ENCODE data around the gene TAGAP.

The TAGAP gene

DNA sequence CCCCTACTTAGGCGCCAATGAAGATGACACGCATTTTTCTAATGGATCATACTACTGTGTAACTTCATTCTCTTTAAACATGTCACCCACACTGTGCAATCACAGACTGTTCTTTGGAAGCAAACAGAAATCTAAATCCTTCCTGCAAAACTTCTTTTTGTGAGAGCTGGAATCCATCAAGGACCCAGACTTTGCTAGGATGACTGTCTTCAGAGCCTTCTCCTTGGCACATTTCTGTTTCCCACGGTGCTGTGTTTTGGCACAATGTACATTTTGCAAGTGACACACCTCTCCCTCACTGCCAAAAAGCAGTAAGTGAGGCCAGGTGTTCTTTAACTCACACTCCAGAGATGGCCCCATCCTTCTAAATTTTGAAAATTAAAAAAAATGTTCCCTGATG, 21.7 kb upstream of the TAGAP start:
- ATAC-seq (ENCODE audit: low read depth), result no peak
- peaks cover 10% of the 10 kb centered on the region for H3K27me3 ChIP-seq (ENCODE audit: insufficient read depth, poor library complexity, severe bottlenecking)
- no peaks in the 10 kb centered on the region for H3K9me3 ChIP-seq (ENCODE audit: severe bottlenecking)
- TF ChIP-seq, protein P1, sequence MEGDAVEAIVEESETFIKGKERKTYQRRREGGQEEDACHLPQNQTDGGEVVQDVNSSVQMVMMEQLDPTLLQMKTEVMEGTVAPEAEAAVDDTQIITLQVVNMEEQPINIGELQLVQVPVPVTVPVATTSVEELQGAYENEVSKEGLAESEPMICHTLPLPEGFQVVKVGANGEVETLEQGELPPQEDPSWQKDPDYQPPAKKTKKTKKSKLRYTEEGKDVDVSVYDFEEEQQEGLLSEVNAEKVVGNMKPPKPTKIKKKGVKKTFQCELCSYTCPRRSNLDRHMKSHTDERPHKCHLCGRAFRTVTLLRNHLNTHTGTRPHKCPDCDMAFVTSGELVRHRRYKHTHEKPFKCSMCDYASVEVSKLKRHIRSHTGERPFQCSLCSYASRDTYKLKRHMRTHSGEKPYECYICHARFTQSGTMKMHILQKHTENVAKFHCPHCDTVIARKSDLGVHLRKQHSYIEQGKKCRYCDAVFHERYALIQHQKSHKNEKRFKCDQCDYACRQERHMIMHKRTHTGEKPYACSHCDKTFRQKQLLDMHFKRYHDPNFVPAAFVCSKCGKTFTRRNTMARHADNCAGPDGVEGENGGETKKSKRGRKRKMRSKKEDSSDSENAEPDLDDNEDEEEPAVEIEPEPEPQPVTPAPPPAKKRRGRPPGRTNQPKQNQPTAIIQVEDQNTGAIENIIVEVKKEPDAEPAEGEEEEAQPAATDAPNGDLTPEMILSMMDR (IDR thresholded peaks at IDR 0.05; ENCODE audit: poor library complexity, severe bottlenecking), result no peak
- H3K4me1 ChIP-seq (ENCODE audit: insufficient read depth, poor library complexity, severe bottlenecking), result no peaks in the 10 kb centered on the region
- no peaks in the 10 kb centered on the region for H3K36me3 ChIP-seq (ENCODE audit: low read depth)
- no peak overlapping the region for H3K4me3 ChIP-seq (ENCODE audit: severe bottlenecking)
- DNase-seq (ENCODE audit: low spot score), result no peak
- H3K27ac ChIP-seq (ENCODE audit: poor library complexity, severe bottlenecking), result no peak overlapping the region

DNA sequence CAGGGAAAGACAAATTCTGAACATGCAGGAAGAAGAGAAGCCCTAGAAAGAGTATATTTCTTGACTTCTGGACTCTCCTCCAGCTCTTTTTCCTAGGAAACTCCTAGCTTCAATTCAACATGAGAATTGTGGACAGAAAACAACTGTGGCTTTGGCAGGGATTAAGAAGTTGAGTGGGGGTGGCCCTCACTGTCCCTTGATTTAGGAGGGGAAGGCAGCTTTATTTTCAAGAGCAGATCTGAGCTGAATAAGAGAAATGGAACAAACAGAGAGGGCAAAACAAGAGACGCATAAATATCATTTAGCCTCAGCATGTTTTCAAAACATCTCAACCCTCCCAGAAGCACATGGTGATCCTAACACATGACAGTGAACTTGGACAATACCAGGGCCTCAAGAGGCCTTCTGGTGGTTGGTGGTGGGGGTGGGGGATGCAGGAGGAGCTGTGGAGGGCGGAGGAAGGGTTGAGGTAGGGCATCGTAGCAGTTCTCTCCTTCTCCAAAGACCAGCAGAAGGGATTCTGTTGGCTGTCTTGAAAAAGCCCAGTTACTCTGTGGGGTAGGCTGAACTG, 21.1 kb upstream of the TAGAP start:
- TF ChIP-seq, protein P1 (IDR thresholded peaks at IDR 0.05; ENCODE audit: poor library complexity, severe bottlenecking), result no peak
- Histone ChIP-seq H3K27ac (ENCODE audit: poor library complexity, severe bottlenecking) (no peak overlapping the region), H3K27me3 (ENCODE audit: insufficient read depth, poor library complexity, severe bottlenecking) (peaks cover 10% of the 10 kb centered on the region), H3K36me3 (ENCODE audit: low read depth) (no peaks in the 10 kb centered on the region), H3K9me3 (ENCODE audit: severe bottlenecking) (no peaks in the 10 kb centered on the region), H3K4me1 (ENCODE audit: insufficient read depth, poor library complexity, severe bottlenecking) (no peaks in the 10 kb centered on the region), H3K4me3 (ENCODE audit: severe bottlenecking) (no peak overlapping the region)
- DNase-seq (ENCODE audit: low spot score) (no peak), ATAC-seq (ENCODE audit: low read depth) (no peak)

DNA sequence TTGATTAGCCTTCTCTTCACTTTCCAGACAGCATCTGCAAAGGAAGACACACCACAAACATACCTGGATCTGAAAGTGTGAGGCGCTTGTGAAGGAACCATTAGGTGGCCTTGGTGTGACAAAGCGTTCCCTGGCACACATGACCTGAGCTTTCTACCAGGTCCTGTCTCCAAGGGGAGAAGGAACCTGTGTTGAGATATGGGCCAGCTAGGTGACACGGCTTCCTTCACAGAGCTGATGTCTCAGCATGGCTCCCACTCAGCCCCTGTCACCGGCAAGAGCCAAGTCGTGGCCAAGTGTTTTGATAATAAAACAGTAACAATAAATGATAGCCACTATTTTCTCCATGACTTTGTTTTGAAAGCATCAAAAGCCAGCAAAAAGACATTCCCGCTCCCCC, 20.3 kb upstream of the TAGAP start:
- Histone ChIP-seq H3K27ac (ENCODE audit: poor library complexity, severe bottlenecking) (no peak overlapping the region), H3K36me3 (ENCODE audit: low read depth) (no peaks in the 10 kb centered on the region), H3K9me3 (ENCODE audit: severe bottlenecking) (no peaks in the 10 kb centered on the region), H3K4me3 (ENCODE audit: severe bottlenecking) (no peak overlapping the region), H3K27me3 (ENCODE audit: insufficient read depth, poor library complexity, severe bottlenecking) (peaks cover 10% of the 10 kb centered on the region), H3K4me1 (ENCODE audit: insufficient read depth, poor library complexity, severe bottlenecking) (no peaks in the 10 kb centered on the region)
- DNase-seq (ENCODE audit: low spot score) (no peak), ATAC-seq (ENCODE audit: low read depth) (no peak)
- TF ChIP-seq, protein P1 (IDR thresholded peaks at IDR 0.05; ENCODE audit: poor library complexity, severe bottlenecking), result no peak

DNA sequence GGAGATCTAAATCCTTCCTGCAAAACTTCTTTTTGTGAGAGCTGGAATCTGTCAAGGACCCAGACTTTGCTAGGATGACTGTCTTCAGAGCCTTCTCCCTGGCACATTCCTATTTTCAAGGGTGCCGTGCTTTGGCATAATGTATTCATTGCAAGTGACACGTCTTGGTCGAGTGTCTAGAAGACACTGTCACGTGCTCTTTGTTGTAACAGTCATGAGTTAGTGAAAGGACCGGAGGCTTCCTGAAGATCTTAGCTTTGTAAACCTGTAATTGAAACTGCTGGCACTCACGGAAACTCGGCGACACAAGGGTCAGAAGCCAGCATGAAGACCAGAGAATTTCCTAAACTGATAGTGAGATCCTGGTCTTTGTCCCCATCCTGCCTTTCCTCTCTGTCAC, 19.7 kb upstream of the TAGAP start:
- ATAC-seq (ENCODE audit: low read depth) (no peak), DNase-seq (ENCODE audit: low spot score) (no peak)
- no peaks in the 10 kb centered on the region for H3K36me3 ChIP-seq (ENCODE audit: low read depth)
- H3K4me1 ChIP-seq (ENCODE audit: insufficient read depth, poor library complexity, severe bottlenecking), result no peaks in the 10 kb centered on the region
- no peak overlapping the region for H3K27ac ChIP-seq (ENCODE audit: poor library complexity, severe bottlenecking)
- H3K4me3 ChIP-seq (ENCODE audit: severe bottlenecking), result no peak overlapping the region
- TF ChIP-seq, protein P1 (IDR thresholded peaks at IDR 0.05; ENCODE audit: poor library complexity, severe bottlenecking), result no peak
- H3K9me3 ChIP-seq (ENCODE audit: severe bottlenecking), result no peaks in the 10 kb centered on the region
- peaks cover 10% of the 10 kb centered on the region for H3K27me3 ChIP-seq (ENCODE audit: insufficient read depth, poor library complexity, severe bottlenecking)

DNA sequence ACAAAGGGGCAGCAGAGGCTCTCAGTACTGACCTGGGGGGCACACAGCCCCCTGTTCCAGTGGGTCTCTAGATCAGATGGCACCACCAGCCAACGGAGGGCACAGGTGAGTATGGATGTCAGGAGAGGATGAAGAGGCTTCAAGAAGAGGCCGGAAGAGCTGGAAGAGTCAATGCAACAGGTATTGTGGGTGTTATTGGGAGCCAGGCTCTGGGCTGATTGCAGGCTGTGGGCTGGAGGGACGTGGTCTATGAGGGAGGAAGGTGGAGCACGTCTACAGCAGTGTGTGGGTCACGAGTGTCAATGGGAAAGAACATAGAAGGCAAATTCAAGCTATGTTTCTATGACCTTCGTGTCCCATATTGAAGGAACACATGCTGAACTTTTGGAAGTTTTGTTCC, 18.8 kb upstream of the TAGAP start:
- Histone ChIP-seq H3K36me3 (ENCODE audit: low read depth) (no peaks in the 10 kb centered on the region), H3K9me3 (ENCODE audit: severe bottlenecking) (no peaks in the 10 kb centered on the region), H3K4me1 (ENCODE audit: insufficient read depth, poor library complexity, severe bottlenecking) (no peaks in the 10 kb centered on the region), H3K27ac (ENCODE audit: poor library complexity, severe bottlenecking) (no peak overlapping the region), H3K27me3 (ENCODE audit: insufficient read depth, poor library complexity, severe bottlenecking) (peaks cover 10% of the 10 kb centered on the region), H3K4me3 (ENCODE audit: severe bottlenecking) (no peak overlapping the region)
- DNase-seq (ENCODE audit: low spot score) (no peak), ATAC-seq (ENCODE audit: low read depth) (no peak)
- TF ChIP-seq, protein P1 (IDR thresholded peaks at IDR 0.05; ENCODE audit: poor library complexity, severe bottlenecking), result no peak
